ENCODE data around the gene PMP22.

- TF ChIP-seq POLR2A (IDR thresholded peaks at IDR 0.05; ENCODE audit: borderline replicate concordance, extremely low read depth, insufficient read depth, insufficient read length) (no peak), CBX3 (IDR thresholded peaks at IDR 0.05; ENCODE audit: low read depth) (no peak), RAD21 (IDR thresholded peaks at IDR 0.05; ENCODE audit: low read depth) (no peak), REST (IDR thresholded peaks at IDR 0.05; ENCODE audit: low read depth) (no peak), ZBTB33 (IDR thresholded peaks at IDR 0.05; ENCODE audit: extremely low read depth, insufficient replicate concordance, low read length) (no peak)
Observed at GRCh38 chr17:15309793-15310192, 44.7 kb upstream of the PMP22 start.

Data from HCT116 (cell line).